HG03354 (cell line): Measurements from ENCODE around the gene LILRA5.
"Not testable (repeated sequence)": the region's sequence is repeated elsewhere in the genome, so short reads cannot be mapped to it uniquely, and the experiment has no call there.

Source experiments
- ATAC-seq: cut with Tn5 transposase; IDR thresholded peaks from one replicate; pipeline ENCODE4 v1.9.1; 2021; ENCODE audit warnings: mild to moderate bottlenecking; ENCODE audit not compliant: unreplicated experiment, poor library complexity, severe bottlenecking

LILRA5 gene

GRCh38 chr19:54312436-54313377 is at the start of gene LILRA5:
LILRA5 (minus strand) TSS chr19:54313166; CDS start chr19:54313019, 147 bp downstream.
- ATAC-seq: no peak

DNA sequence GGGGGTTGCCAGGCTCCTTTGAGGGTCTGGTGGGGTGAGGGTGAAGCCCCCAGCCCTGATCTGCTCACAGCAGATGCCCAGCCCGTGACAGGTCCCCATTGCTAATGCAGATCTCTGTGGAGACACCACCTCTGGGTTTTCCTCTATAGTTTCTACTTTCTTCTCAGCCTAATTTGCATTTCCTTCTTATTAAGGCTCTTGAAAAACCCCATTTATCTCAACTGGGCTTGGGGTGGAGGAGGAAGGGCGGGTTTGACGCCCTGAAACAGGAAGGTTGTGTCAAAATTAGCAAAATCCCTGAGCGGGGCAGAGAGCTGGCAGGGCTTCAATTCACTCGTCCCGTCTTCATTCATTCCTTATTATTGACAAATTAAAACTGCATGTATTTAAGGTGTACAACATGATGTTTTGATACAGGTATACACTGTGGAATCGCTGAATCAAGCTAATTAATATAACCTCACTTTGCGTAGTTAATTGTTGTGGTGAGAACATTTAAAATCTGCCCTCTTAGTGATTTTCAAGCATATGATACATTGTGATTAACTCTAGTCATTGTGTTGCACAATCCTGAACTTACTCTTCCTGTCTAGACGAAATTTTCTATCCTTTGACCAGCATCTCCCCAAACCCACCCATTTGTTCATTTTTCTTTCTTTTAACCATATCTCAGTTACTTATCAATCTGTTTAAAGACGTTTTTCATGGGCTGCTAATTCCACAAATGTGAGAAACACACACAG is 48.9 kb upstream of the LILRA5 start:
- not testable (repeated sequence) for ATAC-seq

- ATAC-seq: peak; percentile 76
These were observed 46.3 kb upstream of the LILRA5 start for GRCh38 chr19:54359149-54359820.

- ATAC-seq: no peak
These were observed 44.4 kb upstream of the LILRA5 start for GRCh38 chr19:54357381-54357780.

GRCh38 chr19:54356444-54357056 is 43.6 kb upstream of the LILRA5 start:
- no peak for ATAC-seq

DNA sequence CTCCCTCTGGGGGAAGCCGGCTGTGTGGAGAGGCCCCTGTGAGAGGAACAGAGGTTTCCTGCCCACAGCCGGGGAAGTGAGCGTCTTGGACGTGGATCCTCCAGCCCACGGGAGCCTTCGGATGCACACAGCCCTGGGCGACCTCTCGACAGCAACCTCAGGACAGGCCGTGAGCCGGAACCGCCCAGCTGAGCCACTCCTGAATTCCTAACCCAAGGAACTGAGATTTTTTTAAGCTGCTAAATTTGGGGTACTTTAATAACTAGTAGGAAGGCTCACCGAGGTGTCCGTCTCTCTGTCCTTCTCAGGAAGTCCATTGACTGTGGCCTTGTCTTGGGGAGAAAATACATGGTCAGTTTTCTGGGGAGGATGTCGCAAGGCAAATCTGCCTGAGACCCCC is 42.7 kb upstream of the LILRA5 start:
- no peak for ATAC-seq

- ATAC-seq: no peak
These were observed 41.8 kb upstream of the LILRA5 start for GRCh38 chr19:54354761-54355160.

- ATAC-seq: no peak
These were observed 39.6 kb upstream of the LILRA5 start for GRCh38 chr19:54352546-54352945.

DNA sequence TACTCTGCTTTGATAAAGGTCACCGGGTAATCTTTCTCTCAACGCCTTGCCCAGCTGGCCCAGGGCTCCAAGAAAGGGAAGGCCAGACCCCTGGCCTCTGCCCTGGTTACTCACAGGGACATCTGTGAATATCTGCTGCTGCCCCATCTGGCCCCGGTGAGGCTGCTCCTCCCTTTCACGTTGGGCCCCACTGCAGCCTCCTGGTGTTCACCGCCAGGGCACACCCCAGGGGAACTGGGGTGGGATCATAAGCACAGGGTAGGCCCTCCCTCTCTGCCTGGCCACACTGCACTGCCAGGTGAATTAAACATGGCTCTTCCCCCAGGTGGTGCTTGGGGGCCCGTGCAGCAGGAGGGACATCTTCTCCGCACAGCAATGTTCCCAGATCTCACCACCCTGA is 39.1 kb upstream of the LILRA5 start:
- ATAC-seq: no peak

DNA sequence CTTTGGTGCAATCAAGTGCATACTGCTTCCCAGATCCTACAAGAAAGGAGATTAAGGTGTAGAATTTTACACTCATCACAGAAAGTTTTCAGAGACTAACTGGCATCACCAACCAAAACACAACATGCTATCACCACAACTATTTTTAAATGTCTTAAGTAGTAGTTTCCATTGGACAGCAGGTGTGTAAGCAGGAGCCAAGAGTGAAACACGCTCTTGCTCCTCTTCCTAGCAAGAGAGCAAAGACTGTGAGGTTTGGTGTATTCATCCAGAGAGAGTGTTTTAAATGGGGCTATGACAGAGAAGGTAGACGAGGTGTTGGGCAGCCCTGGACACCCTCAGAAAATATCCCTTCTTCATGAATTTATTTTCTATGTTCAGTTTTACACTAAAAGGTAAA is 38.5 kb upstream of the LILRA5 start:
- no peak for ATAC-seq

GRCh38 chr19:54345938-54346386 is 33.0 kb upstream of the LILRA5 start:
- no peak for ATAC-seq

- no peak for ATAC-seq
These were observed 30.9 kb upstream of the LILRA5 start for GRCh38 chr19:54343868-54344267.

- ATAC-seq: no peak
These were observed 28.3 kb upstream of the LILRA5 start for GRCh38 chr19:54341295-54341694.

DNA sequence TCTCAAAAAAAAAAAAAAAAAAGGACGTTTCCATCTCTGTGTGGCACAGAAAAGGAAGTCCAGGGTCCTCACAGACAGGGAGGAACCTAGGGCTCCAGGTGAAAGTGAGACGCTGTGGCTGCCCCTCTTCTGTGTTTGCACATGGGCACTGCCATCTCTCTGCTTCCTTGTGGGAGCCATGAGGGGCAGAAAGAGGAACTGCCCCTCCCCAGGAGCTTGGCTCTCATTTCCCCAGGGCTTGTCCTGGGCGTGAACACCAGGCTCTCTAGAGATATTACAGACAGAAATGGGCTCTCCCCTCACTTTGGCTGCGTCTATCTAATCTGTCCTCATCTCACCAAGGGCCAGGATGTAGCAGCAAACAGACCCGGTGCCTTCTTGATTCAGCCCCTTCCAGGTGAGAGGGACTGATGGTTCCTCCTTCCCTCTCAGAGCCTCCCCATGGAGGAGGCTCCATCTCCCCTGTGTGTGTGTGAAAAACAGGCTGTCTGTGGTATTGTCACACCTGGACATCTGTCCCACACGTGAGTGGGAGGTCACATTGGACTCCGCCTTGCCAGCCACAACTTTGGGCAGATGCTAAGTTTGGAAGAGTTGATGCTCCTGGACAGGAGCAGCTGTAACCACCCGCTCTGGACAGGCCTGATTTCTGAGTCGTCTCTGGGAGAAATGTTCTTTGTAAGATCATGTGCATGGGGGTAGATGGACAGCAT is 26.8 kb upstream of the LILRA5 start:
- ATAC-seq: no peak

GRCh38 chr19:54338521-54338920 is 25.6 kb upstream of the LILRA5 start:
- ATAC-seq: no peak

- ATAC-seq: no peak
These were observed 24.9 kb upstream of the LILRA5 start for GRCh38 chr19:54337858-54338230.

DNA sequence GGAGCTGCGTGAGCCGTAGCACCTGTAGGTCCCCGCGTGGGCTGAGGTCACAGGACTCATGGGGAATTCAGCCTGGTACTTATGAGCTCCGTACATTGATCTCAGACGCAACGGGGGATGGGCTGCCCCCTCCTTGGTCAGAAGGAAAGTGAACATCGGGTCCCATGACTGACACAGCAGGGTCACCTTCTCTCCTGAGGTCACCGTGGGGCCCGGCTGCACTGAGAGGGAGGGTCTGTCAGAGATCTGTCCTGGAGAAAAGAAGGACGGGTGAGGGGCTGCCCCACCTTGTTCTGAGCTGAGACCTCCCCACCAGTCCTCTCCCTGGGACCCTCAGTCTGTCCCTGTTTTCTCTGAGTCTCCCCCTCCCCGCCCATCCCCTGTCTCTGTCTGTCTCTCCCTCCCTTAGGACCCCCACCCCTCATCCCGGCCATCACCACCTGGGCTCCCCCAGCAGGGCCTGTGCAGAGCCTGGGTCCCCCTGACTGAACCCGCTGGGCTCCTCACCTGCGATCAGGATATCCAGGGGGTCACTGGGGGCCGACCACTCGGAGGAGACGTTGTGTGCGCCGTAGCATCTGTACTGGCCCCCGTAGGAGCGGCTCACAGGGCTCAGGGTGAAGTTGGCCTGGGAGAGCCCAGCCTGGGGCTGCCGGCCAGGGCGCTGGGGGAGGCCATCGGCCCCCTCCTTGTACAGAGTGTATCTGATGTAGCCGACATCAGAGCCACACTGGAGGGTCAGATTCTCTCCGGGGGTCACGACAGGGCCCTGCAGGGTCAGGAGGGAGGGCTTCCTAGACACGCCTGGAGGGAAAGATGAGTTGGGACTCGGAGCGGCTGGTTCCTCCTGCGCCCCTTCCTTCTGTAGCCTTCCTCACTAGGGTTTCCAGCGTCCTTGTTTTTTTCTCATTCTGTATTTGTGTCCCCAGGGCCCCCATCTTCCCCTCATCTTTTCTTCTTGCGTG is 24.2 kb upstream of the LILRA5 start:
- ATAC-seq: no peak
